IPS-NIHi7 (cell line): ENCODE data around the gene NDFIP2.

Experiments
- DNase-seq: peaks from one replicate; pipeline ENCODE4 v3.0.0; 2012; ENCODE audit warnings: mixed read lengths; ENCODE audit errors: extremely low spot score

Gene NDFIP2

GRCh38 chr13:79496188-79496587 lies 15.2 kb downstream of the NDFIP2 start:
- DNase-seq, result no peak

- DNase-seq, result no peak
These were observed 16.1 kb downstream of the NDFIP2 start for GRCh38 chr13:79497064-79497463.

- DNase-seq, result no peak
These were observed 16.9 kb downstream of the NDFIP2 start for GRCh38 chr13:79497852-79498251.

- DNase-seq, result no peak
These were observed 19.9 kb downstream of the NDFIP2 start for GRCh38 chr13:79500829-79501228.

GRCh38 chr13:79501538-79502232 lies 20.7 kb downstream of the NDFIP2 start:
- DNase-seq, result no peak

- no peak for DNase-seq
These were observed 22.0 kb downstream of the NDFIP2 start for GRCh38 chr13:79502859-79503468.

GRCh38 chr13:79503473-79504017 lies 22.6 kb downstream of the NDFIP2 start:
- DNase-seq, result no peak

GRCh38 chr13:79508224-79508961 lies 27.4 kb downstream of the NDFIP2 start:
- DNase-seq, result no peak

- DNase-seq, result no peak
These were observed 30.7 kb downstream of the NDFIP2 start for GRCh38 chr13:79511611-79512010.

- DNase-seq, result no peak
These were observed 32.0 kb downstream of the NDFIP2 start for GRCh38 chr13:79512950-79513349.

- no peak for DNase-seq
These were observed 35.6 kb downstream of the NDFIP2 start for GRCh38 chr13:79516595-79516994.

- DNase-seq, result no peak
These were observed 38.3 kb downstream of the NDFIP2 start for GRCh38 chr13:79519255-79519654.

- DNase-seq, result no peak
These were observed 41.6 kb downstream of the NDFIP2 start for GRCh38 chr13:79522583-79522982.

GRCh38 chr13:79525064-79525857 lies 44.3 kb downstream of the NDFIP2 start:
- DNase-seq, result no peak

- no peak for DNase-seq
These were observed 46.7 kb downstream of the NDFIP2 start for GRCh38 chr13:79527698-79528097.

- no peak for DNase-seq
These were observed 47.4 kb downstream of the NDFIP2 start for GRCh38 chr13:79528356-79528755.

- no peak for DNase-seq
These were observed 47.8 kb downstream of the NDFIP2 start for GRCh38 chr13:79528759-79529191.

- no peak for DNase-seq
These were observed 48.9 kb downstream of the NDFIP2 start for GRCh38 chr13:79529817-79530216.

GRCh38 chr13:79530270-79530669 lies 49.3 kb downstream of the NDFIP2 start:
- no peak for DNase-seq

GRCh38 chr13:79531542-79532254 lies 50.7 kb downstream of the NDFIP2 start:
- no peak for DNase-seq

GRCh38 chr13:79532576-79532975 lies 51.6 kb downstream of the NDFIP2 start:
- no peak for DNase-seq
